GM12892 (cell line): ENCODE results near the gene RPL13.

Source experiments
- POLR2A ChIP-seq: IDR thresholded peaks from 2 replicates; pipeline ENCODE4 v1.6.1; 2011; ENCODE audit warnings: low read depth, low read length, control low read depth
- POLR2AphosphoS5 ChIP-seq: IDR thresholded peaks from 2 replicates; pipeline ENCODE4 v1.6.1; 2011; ENCODE audit warnings: low read depth, low read length, control low read depth
- TAF1 ChIP-seq: IDR thresholded peaks from 2 replicates; pipeline ENCODE4 v1.6.1; 2011; ENCODE audit warnings: low read depth, mild to moderate bottlenecking, control low read depth, low read length, borderline replicate concordance

GRCh38 chr16:89550421-89551007, 10.0 kb upstream of the RPL13 start:
- no peak for TF ChIP-seq POLR2A
- no peak for TF ChIP-seq POLR2AphosphoS5
- no peak for TF ChIP-seq TAF1
